ENCODE results near the gene ADAMTS15.
"Not testable (repeated sequence)": the region's sequence is repeated elsewhere in the genome, so short reads cannot be mapped to it uniquely, and the experiment has no call there.

ADAMTS15 gene

DNA sequence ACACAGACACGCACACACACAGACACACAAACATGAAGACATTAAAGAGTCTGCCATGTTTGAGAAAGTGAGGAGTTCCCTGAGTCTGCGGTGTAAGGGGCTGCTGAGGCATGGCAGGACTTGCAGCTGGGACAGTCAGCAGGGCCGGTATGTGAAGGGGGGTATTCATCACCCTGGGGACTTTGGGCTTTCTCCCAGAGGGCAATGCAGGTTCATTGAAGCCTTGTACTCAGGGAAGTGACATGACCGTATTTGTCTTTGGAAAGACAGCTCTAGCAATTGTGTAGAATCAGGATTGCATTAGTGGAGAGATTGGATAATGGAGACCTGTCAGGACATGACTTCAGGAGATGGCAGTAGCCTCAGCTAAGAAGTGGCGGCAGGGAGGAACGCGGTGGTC lies 10.6 kb upstream of the ADAMTS15 start:
- no peak for DNase-seq

DNA sequence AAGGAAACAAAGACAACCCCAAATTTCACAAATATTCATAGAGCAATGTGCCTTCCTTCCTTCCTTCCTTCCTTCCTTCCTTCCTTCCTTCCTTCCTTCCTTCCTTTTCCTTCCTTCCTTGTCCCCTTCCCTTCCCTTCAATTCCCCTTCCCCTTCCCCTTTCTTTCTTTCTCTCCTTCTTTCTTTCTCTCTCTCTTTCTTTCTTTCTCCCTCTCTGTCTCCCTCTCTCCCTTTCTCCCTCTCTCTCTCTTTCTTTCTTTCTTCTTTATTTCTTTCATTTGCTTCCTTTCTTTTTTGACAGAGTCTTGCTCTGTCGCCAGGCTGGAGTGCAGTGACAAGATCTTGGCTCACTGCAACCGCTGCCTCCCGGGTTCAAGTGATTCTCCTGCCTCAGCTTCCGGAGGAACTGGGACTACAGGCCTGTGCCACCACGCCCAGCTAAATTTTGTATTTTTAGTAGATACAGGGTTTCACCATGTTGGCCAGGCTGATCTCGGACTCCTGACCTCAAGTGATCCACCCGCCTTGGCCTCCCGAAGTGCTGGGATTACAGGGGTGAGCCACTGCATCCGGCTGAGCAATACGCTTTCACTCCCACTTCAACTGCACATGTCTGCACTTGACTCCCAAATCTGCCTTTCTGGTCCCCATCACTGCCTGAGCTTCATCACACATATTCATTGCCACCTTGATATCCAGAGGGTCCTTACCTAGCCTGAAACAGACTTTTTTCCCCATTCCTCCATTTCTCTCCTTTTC lies 9.9 kb upstream of the ADAMTS15 start:
- not testable (repeated sequence) for DNase-seq

DNA sequence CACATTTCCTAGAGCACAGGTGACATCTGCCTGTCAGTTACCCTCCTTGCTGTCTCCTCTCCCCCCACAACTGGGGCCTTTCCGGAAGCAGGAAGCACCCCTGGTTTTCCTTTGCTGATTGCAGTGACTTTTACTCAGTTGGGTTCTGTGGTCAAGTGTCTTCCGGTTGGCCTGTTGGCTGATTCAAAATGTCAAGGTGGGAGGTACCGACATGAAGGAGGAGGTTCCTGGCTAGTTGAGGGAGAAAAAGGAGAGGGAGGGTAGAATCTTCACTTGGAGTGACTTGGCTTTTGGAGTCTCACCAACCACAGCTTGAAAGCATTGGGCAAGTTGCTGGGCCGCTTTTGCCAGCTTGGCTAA lies 9.3 kb upstream of the ADAMTS15 start:
- peak; percentile 68 for DNase-seq

DNA sequence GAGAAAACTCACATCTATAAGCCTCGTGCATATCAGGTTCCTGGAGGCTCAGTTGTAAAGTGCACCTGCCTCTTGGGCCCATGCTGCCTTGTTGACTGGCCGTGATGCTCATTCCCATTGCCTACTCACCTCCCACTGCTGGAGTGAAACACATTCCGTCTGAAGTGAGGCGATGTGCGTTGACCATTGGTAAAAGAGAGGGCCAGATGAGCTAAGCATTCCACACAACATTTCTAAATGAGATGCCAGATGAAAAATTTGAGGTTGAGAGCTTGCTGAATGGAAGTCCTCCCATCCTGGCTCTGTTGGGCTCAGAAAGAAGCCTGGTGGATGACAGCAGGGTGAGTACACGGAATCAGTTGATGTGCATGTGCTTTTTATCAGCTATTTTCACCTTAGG lies 8.6 kb upstream of the ADAMTS15 start:
- DNase-seq = no peak

DNA sequence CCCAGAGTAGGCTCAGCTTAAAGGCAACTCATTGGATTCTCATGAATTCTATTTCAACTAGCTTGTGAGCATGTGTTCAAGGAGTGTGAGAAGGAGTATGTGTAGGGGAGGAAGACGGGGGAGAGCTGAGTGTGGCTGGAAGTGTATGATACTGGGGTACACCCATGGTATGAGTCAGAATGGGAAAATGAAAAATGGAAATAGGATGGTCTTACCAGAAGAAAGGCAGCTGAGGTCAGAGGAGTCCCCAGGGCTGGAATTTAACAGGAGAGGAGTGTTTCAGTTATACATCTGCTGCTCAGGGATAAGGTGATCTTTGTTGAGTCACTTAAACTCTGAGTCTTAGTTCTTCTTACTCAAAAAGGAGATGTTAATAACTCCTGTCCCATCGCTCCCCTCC lies 6.7 kb upstream of the ADAMTS15 start:
- no peak for DNase-seq

DNA sequence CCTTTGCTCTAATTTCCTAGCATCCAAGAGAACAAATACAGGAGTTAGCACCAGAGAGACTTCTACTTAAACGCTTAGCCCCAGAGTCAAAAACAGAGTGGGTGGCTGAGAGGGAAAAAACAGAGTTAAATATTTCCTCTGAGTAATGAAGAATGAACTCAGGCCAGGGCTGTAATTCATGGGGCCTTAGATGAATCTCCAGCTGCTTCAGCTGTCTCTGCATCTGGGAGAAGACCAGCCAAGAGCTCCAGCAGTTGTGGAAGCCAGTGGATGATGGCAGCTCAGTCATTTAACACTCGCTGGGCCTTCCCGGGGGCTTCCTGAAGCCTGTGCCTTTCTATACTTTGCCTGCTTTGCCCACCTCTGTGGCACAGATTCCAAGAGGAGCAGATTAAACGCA lies 5.7 kb upstream of the ADAMTS15 start:
- DNase-seq = no peak

DNA sequence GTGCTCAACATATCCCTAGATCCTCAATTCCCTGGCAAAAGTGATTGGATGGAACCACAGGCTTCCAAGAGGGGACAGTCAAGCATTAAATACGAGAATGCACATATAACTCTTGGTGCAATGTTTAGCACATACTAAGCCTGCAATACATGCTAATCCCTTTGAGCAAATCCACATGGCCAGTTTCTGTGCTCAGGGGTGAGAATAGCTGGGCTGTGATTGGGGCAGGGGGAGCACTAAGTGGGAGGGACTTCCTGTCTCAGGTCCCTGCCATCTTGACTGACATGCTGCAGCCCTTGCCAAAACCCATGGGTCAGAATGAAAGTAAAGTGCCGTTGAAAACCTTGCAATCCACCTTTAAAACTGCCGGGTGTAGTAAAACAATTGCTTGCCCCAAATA lies 2.7 kb upstream of the ADAMTS15 start:
- DNase-seq = no peak

DNA sequence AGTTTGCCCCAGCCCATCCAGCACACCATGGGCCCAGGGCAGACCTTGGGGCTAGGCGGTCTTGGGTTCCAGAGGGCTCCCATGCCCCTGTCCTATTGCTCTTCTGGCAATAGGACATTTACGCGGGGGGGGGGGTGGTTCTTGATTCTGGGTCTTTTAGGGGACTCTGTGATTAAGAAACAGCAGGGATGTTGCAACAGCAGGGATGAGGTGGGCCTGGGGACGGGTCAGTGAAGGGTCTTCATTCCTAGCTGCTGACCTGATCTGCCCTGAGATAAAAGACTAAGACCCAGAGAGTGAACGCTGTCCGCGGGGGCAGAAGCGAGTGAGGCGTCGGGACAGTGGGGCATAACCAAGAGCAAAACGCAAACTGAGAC lies 418 bp upstream of the ADAMTS15 start:
- DNase-seq = no peak

DNA sequence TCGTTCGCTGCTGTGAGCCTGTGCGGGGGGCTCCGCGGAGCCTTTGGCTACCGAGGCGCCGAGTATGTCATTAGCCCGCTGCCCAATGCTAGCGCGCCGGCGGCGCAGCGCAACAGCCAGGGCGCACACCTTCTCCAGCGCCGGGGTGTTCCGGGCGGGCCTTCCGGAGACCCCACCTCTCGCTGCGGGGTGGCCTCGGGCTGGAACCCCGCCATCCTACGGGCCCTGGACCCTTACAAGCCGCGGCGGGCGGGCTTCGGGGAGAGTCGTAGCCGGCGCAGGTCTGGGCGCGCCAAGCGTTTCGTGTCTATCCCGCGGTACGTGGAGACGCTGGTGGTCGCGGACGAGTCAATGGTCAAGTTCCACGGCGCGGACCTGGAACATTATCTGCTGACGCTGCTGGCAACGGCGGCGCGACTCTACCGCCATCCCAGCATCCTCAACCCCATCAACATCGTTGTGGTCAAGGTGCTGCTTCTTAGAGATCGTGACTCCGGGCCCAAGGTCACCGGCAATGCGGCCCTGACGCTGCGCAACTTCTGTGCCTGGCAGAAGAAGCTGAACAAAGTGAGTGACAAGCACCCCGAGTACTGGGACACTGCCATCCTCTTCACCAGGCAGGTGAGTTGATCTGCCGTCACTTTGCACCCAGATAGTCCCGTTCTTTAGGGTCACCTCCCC lies 1.0 kb downstream of the ADAMTS15 start:
- no peak for DNase-seq

DNA sequence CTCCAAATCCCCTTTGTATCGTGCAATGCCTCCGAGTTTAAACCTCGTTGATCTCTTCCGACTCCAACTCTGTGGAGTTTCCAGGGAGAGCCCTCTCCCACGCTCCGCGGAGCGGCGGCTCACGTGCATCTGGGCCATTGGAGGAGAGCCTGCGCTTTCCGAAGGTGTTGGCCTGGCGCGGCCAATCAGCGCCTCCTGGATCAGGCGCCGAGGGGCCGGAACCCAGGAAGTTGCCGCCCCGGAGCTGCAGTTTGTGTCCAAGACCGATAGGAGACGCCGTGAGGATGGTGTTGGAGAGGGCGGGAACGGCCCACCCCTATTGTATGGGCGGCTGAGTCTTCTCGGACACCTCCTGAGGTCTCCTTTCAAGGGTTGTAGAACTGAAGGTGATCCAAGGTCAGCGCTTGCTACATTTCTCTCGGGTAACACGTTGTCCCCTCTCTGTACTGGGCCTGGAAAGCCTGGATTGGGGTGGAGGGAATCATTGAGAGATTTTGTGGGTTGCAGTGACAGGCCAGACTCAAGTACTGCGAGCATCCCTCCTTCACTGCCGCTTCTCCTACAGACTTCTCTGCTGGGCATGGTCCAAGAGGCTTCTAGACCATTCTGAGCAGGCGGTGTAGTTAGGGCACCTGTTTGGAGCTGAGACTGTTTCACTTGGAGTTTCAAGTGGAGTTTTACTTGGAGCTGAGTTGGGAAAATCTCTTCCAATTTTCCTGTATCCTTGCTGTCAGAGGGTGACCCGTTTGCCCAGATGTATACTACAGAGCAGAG lies 1.7 kb downstream of the ADAMTS15 start:
- DNase-seq = no peak

DNA sequence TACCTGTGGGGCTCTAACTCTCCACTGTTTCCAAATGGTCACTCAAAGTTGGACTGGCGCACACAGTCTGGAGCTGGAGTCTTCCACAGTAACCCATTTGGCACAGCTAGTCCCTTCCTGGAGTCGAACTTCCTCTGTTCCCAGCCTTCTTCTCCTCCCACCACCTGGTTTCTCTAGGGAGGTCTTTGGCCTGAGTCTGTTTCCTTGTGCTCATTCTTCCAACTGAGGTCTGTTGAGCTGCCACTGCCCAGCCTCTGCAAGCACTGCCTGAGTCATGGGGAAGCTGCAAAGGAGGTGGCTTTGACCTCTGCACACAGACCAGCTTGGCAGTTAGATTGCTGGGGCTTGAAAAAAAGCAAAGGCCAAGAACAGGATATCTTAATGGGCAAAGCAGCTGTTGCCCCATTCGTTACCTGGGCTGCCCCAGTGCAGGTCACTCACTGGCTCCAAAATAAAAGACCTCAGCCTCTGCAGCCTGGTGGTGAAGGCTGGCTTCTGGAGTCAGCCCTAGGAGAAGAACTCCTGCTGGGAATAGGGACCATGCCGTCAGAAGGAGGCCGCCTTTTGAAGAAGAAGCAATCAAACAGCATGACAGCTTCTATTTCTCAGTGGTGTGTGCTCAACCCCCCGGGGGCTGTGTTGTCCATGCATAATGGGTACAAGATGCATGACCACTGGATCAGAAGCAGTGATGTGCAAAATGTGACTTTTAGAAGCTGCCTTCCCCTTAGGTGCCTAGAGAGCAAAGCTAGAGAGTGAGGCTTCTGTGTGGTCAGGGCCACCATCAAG lies 3.0 kb downstream of the ADAMTS15 start:
- no peak for DNase-seq

DNA sequence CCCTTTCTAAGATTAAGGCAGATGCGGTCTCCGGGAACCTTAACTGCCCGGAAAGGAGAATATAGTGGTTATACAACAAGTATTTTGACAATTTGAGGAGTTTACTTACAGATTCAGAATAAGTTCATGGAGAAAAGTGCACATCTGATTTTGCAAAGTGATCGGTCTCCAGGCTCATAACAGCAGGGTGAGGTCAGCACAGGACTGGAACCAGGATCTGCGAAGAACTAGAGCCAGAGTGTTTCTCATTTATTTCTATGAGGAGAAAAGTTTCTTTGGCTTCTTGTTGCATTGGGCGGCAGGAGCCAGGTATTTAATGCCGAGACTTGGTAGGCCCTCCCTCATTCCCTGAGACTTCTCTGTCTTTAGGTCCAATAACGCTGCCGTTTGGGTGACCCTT lies 3.7 kb downstream of the ADAMTS15 start:
- DNase-seq = no peak

DNA sequence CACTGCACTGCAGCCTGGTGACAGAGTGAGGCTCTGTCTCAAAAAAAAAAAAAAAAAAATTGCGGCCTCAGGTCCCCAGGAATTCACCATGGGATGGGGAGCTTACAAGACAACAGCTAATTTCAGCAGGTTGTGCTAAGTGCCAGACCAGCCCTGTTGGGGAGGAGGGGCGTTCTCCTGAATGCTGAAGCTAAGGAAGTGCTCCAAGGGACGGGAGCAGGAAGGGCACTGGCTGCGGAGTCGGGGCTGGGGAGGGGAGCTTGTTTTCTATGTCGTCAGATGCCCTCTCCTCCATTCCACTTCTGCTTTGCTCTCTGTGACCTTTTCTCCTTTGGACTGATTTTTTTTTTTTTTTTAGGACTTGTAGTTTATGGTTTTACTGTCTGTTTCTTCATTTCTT lies 4.5 kb downstream of the ADAMTS15 start:
- DNase-seq = no peak

DNA sequence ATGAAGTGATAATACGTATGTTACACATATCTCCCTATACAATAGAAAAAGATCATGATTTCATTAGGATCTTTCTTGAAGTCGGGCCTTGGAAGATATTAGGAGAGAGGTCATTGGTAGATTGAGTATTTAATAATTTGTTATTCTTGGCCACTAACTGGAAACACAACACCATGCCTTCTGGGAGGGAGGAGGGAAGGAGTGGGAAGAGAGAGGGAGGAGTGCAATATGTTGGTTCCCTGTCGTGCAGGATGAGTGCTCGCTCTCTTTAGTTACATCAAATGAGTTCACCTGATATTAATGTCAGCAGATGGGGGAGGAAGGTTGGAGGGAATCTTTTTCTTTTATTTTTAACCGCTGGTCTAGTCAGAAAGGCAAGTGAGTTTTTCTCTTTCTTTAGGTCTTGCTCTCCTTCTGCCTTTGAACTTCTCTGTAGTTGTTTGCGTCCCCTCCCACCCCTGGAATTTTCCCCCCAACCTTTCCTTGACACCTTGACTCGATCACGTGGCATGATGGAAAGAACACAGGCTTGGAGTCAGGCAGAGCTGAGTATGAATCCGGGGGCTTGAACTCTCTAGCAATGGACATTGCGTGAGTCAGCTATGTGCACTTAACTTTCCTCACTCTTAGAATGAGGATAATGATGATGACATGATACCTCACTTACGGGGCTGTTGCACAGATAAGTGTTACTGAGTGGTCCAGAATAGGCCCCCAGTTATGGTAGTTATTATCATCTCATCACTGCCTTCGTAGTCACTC lies 6.2 kb downstream of the ADAMTS15 start:
- DNase-seq = no peak

DNA sequence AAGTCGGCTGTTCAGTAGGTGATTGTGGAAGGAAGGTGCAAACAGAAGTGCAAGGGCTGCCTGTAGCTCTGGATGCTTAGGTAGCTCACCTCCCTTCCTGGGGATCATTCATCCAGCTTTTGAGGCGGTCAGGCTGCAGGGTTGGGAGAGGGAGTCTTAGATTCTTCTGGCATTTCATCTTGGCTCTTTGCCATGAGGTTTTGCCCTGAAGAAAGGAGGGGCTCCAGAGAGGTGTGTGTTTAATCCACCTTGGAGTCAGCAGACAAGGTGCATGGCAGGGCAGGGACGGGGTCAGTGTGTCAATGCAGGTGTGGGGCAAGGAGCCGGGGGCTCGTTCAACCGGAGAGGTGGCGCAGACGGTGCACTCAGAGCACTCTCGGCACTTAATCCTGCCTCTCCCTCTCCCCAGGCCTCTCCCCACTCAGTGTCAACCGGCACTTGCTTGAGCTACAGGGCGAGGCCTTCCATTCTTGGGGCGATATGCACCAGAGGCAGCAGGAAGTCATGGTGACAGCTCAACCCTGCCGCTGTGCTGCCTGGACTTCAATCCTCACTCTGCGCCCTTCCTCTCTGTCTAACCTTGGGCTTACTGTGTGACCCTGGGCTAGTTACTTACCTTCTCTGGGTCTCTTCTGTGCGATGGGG lies 7.2 kb downstream of the ADAMTS15 start:
- DNase-seq = no peak

DNA sequence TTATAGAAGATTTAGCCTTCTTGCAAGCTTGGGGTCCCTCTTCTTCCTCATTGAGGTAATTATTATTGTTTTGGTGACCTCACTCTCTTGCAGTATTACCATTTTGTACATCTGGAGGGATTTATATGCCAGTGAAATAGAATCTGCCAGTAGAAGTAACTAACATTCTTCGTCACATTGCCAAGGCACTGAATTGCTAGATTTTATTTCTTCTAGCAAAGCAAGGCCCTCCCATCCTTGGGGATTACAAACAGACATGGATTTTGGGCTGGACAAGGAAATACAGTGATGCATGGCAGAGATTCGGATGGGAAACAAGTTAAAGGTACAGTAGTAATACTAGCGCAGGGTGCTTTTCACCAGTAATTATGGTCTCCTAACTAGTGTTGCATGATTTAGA lies 7.8 kb downstream of the ADAMTS15 start:
- DNase-seq = no peak

DNA sequence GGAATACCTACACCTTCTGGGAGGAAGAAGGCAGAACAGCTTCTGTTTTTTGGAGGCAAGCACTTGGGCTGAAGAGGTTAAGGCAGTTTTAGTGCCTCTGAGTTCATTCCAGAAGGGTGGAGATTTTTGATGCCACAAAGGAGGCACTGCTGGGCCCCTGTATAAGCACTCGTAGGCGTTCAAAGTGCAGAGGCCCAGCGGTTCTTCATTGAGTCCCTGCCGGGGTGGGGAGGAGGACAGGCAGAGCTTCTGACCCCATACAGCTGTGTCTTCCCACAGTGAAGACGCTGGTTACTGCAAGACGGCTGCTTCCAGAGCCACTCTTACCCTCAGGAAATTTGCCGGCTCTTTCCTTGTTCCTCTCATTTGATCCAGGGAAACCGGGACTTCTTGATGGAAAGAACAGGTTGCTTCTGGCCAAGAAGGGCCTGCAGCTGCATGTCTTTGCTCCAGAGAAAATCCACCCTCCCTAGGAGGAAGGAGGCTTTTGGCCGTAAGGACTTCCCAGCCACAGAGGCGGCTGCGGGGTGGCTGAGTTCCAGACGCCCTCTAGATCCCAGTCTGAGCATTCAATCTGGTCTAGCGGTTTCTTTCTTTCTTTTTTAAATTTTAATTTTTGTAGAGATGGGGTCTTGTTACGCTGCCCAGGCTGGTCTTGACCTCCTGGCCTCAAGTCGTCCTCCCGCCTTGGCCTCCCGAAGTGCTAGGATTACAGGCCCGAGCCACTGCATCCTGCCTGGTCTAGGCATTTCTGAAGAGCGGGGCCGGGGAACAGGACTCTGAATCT lies 9.4 kb downstream of the ADAMTS15 start:
- DNase-seq = no peak

DNA sequence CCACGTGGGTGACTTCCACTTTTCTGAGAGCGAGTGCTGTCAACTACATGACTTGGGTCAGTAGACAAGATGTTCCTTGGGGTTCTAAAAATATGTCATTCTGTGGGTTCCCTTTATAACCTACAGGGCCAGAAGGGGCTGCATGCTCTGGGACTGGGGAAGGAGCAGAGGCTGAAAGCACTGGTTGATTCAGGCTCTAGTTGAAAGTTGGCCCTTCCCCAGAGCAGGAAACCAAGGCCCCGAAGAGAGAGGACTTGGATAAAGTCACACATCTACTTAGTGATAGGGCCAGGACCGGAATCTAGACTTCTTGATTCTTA lies 9.9 kb downstream of the ADAMTS15 start:
- DNase-seq = no peak

DNA sequence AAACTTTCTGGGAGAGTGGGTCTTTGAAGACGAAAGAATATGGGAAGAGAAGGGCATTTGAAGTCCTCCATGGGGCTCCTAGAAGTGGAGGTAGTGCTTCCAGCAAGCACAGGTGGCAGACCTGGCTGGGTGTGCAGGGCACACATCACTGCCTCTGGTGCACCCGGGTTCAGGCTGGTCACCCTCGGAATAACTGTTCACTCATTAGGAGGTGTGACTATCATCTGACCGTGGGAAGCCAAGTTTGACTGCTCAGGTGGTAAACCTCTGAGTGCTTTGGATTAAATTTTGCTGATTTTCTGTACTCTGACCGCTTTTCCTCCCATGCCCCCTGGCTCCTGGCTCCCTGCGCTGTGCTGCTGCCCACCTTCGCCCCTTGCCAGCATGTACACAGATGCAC lies 11.1 kb downstream of the ADAMTS15 start:
- DNase-seq = no peak

DNA sequence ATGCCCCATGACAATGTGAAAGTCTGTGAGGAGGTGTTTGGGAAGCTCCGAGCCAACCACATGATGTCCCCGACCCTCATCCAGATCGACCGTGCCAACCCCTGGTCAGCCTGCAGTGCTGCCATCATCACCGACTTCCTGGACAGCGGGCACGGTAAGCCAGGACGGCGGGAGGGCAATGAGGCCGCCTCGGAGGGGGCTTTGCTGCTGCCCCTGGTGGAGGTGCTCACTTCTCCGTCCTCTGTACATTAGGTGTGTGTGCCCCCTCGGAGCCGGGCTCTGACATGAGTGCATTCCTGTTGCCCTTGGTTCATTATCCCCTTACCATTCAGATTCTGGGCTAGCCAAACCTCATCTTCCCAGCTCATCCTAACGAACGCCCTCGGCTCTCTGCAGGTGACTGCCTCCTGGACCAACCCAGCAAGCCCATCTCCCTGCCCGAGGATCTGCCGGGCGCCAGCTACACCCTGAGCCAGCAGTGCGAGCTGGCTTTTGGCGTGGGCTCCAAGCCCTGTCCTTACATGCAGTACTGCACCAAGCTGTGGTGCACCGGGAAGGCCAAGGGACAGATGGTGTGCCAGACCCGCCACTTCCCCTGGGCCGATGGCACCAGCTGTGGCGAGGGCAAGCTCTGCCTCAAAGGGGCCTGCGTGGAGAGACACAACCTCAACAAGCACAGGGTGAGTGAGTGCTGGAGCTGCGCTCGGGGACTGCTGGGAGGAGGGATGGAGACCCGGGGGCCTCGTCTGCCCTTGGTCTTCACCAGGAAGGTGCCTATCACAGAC lies 13.8 kb downstream of the ADAMTS15 start:
- no peak for DNase-seq

DNA sequence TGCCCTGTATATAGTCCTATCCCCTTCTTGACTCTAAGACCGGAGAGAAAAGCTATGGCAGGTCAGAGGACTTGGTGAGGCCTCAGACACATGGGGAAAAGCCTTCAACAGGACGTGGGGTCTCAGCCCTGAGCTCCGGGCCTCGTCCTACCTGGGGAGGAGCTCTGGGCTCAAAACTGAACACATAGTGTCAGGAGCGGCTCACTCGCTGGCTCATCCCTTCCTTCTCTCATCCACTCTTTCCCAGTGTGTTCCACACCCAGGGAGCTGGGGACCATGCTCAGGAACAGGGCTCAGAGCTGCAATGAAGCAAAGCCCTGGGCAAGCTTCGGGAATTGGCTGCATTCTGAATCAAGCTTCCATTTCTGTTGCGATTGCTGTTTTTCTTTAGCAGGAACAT lies 14.5 kb downstream of the ADAMTS15 start:
- DNase-seq = no peak

Data from activated CD4-positive, alpha-beta T cell treated with anti-CD3 and anti-CD28 coated beads, Interleukin-2, Interleukin-6, amounts not matched to agents 100 ng/mL and 50 ng/mL, durations not matched to agents 16 hours and 8 hours (primary cell).